Measurements from ENCODE around the gene PPM1L. TPM values are rescaled to one million over a fixed set of nuclear protein-coding genes. Genes with fewer than 3 reads are reported as not detected.
"Not testable (repeated sequence)": the region's sequence is repeated elsewhere in the genome, so short reads cannot be mapped to it uniquely, and the experiment has no call there.

Gene PPM1L
- total RNA-seq, 1 experiment from 2014 or later, result 13.2 TPM

DNA sequence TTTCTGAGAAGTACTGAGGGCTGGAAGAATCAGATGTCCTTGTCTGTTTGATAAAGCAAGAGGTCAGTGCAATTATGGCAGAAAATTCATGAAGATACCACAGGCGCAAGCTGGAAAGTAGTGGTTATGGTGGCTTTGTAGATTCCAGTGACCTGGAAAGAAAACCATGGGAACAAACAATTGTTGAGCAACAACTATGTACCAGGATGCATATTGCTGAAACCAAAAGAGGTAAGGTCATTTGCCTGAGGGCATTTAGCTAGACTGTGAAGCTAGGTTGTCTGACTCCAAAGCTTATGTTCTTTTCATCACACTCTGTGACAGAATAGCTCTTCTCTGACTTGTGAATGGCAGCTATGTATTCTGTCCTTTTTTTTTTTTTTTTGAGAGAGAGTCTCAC is 275.1 kb downstream of the PPM1L start:
- DNase-seq (ENCODE audit: low read depth, low spot score) (no peak), ATAC-seq (no peak)
- Histone ChIP-seq H3K36me3 (ENCODE audit: control insufficient read depth in 1 of 2, insufficient read depth in 2 of 2, low read length in 2 of 2) (no peaks in the 10 kb centered on the region), H3K9me2 (ENCODE audit: insufficient read depth) (no peaks in the 10 kb centered on the region), H4K20me1 (ENCODE audit: insufficient read depth) (no peaks in the 10 kb centered on the region), H3K4me3 (replicated peaks in 1 of 2; ENCODE audit: low read depth in 1 of 2, low read length in 2 of 2) (no peak overlapping the region), H3K9me3 (ENCODE audit: control insufficient read depth in 1 of 2, insufficient read depth in 1 of 2, low read depth in 1 of 2, low read length in 2 of 2) (no peaks in the 10 kb centered on the region), H3K27ac (ENCODE audit: low read depth, low read length) (no peak overlapping the region), H3K4me2 (ENCODE audit: low read length) (no peak overlapping the region), H3K79me2 (ENCODE audit: insufficient read depth, low read length) (no peaks in the 10 kb centered on the region), H3K4me1 (ENCODE audit: control insufficient read depth in 1 of 2, insufficient read depth in 2 of 2, low read length in 2 of 2) (no peaks in the 10 kb centered on the region), H3K27me3 (ENCODE audit: insufficient read depth, low read length) (no peaks in the 10 kb centered on the region), H2AFZ (ENCODE audit: low read depth, low read length, poor library complexity, severe bottlenecking) (no peak overlapping the region), H3K9ac (ENCODE audit: low read length) (no peak overlapping the region)
- no TSS peak for BruUV-seq (replicated peaks)
- ChIA-PET CTCF (no interaction called here), POLR2A (no interaction called here), RAD21 (ENCODE audit: low non-redundant PET in 1 of 2, low total read pairs in 2 of 2, uncharacterized antibody in 2 of 2, unreplicated experiment in 2 of 2) (no interaction called here)
- TF ChIP-seq EZH2phosphoT487 (IDR thresholded peaks at IDR 0.05; ENCODE audit: borderline replicate concordance) (no peak), EZH2 (IDR thresholded peaks at IDR 0.05) (no peak), ELF1 (IDR thresholded peaks at IDR 0.05; ENCODE audit: borderline replicate concordance, low read depth) (no peak), SP1 (IDR thresholded peaks at IDR 0.05; ENCODE audit: low read depth) (no peak), YY1 (IDR thresholded peaks at IDR 0.05; ENCODE audit: extremely low read depth, insufficient replicate concordance, low read depth, low read length) (no peak), ZNF274 (IDR thresholded peaks at IDR 0.05; ENCODE audit: low read depth, low read length) (no peak), EGR1 (IDR thresholded peaks at IDR 0.05; ENCODE audit: low read depth) (no peak), CEBPB (IDR thresholded peaks at IDR 0.05; ENCODE audit: low read depth) (no peak), ZFX (IDR thresholded peaks at IDR 0.05) (no peak), FOSL1 (IDR thresholded peaks at IDR 0.05; ENCODE audit: low read depth) (no peak)
- TF ChIP-seq, protein P1, sequence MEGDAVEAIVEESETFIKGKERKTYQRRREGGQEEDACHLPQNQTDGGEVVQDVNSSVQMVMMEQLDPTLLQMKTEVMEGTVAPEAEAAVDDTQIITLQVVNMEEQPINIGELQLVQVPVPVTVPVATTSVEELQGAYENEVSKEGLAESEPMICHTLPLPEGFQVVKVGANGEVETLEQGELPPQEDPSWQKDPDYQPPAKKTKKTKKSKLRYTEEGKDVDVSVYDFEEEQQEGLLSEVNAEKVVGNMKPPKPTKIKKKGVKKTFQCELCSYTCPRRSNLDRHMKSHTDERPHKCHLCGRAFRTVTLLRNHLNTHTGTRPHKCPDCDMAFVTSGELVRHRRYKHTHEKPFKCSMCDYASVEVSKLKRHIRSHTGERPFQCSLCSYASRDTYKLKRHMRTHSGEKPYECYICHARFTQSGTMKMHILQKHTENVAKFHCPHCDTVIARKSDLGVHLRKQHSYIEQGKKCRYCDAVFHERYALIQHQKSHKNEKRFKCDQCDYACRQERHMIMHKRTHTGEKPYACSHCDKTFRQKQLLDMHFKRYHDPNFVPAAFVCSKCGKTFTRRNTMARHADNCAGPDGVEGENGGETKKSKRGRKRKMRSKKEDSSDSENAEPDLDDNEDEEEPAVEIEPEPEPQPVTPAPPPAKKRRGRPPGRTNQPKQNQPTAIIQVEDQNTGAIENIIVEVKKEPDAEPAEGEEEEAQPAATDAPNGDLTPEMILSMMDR (IDR thresholded peaks at IDR 0.05 in 2 of 3, conservative IDR thresholded peaks at IDR 0.05 in 1 of 3; ENCODE audit: borderline replicate concordance in 1 of 3, insufficient read depth in 1 of 3, low read depth in 2 of 3, low read length in 2 of 3), result no peak
- TF ChIP-seq, protein P2, sequence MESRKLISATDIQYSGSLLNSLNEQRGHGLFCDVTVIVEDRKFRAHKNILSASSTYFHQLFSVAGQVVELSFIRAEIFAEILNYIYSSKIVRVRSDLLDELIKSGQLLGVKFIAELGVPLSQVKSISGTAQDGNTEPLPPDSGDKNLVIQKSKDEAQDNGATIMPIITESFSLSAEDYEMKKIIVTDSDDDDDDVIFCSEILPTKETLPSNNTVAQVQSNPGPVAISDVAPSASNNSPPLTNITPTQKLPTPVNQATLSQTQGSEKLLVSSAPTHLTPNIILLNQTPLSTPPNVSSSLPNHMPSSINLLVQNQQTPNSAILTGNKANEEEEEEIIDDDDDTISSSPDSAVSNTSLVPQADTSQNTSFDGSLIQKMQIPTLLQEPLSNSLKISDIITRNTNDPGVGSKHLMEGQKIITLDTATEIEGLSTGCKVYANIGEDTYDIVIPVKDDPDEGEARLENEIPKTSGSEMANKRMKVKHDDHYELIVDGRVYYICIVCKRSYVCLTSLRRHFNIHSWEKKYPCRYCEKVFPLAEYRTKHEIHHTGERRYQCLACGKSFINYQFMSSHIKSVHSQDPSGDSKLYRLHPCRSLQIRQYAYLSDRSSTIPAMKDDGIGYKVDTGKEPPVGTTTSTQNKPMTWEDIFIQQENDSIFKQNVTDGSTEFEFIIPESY (IDR thresholded peaks at IDR 0.05; ENCODE audit: extremely low read depth, insufficient replicate concordance, low read length), result no peak
- TF ChIP-seq, protein P3, sequence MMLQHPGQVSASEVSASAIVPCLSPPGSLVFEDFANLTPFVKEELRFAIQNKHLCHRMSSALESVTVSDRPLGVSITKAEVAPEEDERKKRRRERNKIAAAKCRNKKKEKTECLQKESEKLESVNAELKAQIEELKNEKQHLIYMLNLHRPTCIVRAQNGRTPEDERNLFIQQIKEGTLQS (IDR thresholded peaks at IDR 0.05), result no peak
- intact Hi-C loops (cut with micrococcal nuclease), result no loop called here

DNA sequence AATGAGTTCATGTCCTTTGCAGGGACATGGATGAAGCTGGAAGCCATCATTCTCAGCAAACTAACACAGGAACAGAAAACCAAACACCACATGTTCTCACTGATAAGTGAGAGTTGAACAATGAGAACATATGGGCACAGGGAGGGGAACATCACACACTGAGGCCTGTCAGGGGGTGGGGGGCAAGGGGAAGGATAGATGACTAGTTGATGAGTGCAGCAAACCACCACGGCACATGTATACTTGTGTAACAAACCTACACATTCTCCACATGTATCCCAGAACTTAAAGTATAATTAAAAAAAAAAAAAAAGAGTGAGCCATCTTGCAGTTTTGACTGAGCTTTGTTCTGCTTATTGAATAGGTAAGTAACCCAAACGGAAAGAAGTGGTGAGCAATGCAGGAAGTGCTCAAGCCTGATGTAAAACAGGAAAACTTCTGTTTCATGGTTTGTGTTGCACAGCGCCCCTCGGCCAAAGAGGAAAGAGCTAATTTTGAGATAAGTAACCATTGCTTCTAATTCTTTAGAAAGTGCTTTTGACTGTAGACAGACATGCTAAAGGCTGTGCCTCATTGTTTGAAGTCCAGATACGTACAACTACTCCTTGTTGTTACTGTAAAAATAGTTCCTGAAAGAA is 279.0 kb downstream of the PPM1L start:
- H3K4me1 ChIP-seq (ENCODE audit: control insufficient read depth in 1 of 2, insufficient read depth in 2 of 2, low read length in 2 of 2); H3K79me2 ChIP-seq (ENCODE audit: insufficient read depth, low read length); BruUV-seq (replicated peaks); H3K27me3 ChIP-seq (ENCODE audit: insufficient read depth, low read length); H3K27ac ChIP-seq (ENCODE audit: low read depth, low read length); DNase-seq (ENCODE audit: low read depth, low spot score); RAD21 ChIA-PET (ENCODE audit: low non-redundant PET in 1 of 2, low total read pairs in 2 of 2, uncharacterized antibody in 2 of 2, unreplicated experiment in 2 of 2); H3K4me3 ChIP-seq (replicated peaks in 1 of 2; ENCODE audit: low read depth in 1 of 2, low read length in 2 of 2); H3K4me2 ChIP-seq (ENCODE audit: low read length); H2AFZ ChIP-seq (ENCODE audit: low read depth, low read length, poor library complexity, severe bottlenecking); H3K9ac ChIP-seq (ENCODE audit: low read length); ATAC-seq; H3K9me3 ChIP-seq (ENCODE audit: control insufficient read depth in 1 of 2, insufficient read depth in 1 of 2, low read depth in 1 of 2, low read length in 2 of 2); H3K36me3 ChIP-seq (ENCODE audit: control insufficient read depth in 1 of 2, insufficient read depth in 2 of 2, low read length in 2 of 2); intact Hi-C loops (cut with micrococcal nuclease); H4K20me1 ChIP-seq (ENCODE audit: insufficient read depth); CTCF ChIA-PET; POLR2A ChIA-PET; H3K9me2 ChIP-seq (ENCODE audit: insufficient read depth): not testable (repeated sequence)

Data from HCT116 (cell line).